GM19240 (cell line): ENCODE data around the gene STK33.
A peak's percentile ranks its signal among the peaks of the same experiment; 100 is the strongest.

Source experiments
- DNase-seq: peaks from one replicate; pipeline ENCODE4 v3.0.0; 2011; ENCODE audit warnings: low spot score; ENCODE audit not compliant: insufficient read length

Gene STK33

GRCh38 chr11:8593935-8594909, at the start of gene STK33:
STK33 (minus strand) TSS chr11:8594228; CDS start chr11:8474905, 119,323 bp downstream.
- peak; percentile 76 for DNase-seq

GRCh38 chr11:8642196-8642841, 48.3 kb upstream of the STK33 start:
- no peak for DNase-seq

GRCh38 chr11:8641332-8641731, 47.3 kb upstream of the STK33 start:
- no peak for DNase-seq

DNA sequence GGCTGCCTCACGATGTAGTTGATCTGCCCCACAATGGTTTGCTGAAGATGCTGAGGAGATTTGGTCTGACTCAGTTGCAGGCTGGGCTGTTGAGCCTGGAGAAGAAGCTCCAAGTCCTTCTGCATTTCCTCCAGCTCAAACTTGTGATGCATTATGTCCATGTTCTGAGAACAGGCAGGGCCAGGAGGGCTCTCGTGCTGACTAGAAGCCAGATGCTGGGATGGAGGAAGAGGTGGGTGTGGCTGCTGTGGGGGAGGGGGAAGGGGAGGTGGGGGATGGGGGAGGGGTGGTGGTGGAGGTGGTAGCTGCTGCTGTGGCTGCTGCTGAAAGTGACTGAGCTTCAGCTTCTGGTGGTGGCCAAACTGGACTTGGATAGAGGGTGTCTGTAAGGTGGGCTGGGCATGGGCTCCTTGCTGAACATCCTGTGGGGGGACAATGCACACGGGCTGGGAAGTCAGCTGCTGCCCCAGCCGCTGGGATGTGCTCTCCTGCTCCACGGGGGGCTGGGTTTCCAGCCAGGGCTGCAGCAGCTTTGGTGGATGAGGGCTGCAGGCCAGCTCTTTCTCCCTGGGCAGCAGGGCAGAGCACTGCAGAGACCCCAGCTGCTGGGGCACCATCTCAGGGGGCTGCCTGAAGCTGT, 46.4 kb upstream of the STK33 start:
- no peak for DNase-seq

- DNase-seq = no peak
These were observed 45.6 kb upstream of the STK33 start for GRCh38 chr11:8639655-8640054.

- DNase-seq = no peak
These were observed 44.3 kb upstream of the STK33 start for GRCh38 chr11:8638300-8638699.

DNA sequence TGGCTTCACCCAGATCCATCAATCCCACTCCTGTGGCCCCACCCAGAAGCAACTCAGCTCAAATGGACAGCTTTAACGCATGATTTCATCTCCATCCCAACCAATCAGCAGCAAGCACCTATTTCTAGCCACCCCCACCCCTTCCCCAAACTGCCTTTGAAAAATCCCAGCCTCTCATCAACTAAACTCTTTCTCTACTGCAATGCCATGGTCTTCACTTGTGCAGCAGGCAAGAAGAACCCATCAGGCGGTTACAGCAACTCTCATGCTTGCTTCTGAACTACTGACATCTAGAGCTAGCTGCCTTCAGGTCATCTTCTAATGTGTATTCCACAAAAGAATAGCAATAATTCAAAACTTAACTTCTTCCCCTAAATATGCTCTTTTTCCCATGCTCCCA, 42.1 kb upstream of the STK33 start:
- DNase-seq = no peak

DNA sequence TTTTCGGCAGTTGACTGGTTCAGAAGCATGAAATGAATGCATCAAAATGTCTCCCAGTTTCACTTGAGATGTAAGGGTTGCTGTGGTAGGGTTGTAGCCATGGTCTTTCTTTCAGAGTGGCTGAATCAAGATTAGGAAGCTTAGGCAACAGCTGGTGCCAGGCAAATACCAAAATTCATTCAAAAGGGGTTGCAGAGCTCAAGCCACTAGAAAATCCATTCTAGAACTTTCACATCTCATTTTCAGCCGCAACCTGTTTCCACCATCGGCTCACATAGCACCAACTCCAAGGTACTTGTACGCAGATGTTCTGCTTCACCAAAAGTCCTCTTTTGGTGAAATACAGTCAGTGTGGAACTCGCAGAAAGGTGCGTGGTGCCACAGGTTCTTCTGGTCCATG, 40.5 kb upstream of the STK33 start:
- DNase-seq = no peak

GRCh38 chr11:8631395-8632118, 37.5 kb upstream of the STK33 start:
- DNase-seq = no peak

DNA sequence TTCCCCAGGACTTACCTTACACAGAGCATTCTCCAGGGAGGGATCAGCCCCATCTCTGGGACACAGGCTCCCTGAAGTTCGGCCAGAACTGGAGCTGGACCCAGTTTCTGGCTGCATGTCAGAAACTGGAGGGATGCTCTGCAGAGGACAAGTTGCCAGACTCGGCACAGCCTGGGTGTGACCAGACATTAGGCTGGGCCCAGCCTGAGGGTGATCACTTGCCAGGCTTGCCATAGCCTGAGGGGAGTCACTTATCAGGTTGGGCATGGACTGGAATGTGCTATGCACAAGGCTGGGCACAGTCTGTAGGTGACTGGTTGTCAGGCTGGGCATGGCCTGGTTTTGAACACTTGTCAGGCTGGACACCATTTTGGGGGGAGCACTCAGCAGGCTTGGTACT, 30.7 kb upstream of the STK33 start:
- DNase-seq = no peak

GRCh38 chr11:8621147-8621546, 27.1 kb upstream of the STK33 start:
- no peak for DNase-seq

- DNase-seq = no peak
These were observed 23.0 kb upstream of the STK33 start for GRCh38 chr11:8617063-8617462.

GRCh38 chr11:8615291-8616032, 21.4 kb upstream of the STK33 start:
- no peak for DNase-seq

DNA sequence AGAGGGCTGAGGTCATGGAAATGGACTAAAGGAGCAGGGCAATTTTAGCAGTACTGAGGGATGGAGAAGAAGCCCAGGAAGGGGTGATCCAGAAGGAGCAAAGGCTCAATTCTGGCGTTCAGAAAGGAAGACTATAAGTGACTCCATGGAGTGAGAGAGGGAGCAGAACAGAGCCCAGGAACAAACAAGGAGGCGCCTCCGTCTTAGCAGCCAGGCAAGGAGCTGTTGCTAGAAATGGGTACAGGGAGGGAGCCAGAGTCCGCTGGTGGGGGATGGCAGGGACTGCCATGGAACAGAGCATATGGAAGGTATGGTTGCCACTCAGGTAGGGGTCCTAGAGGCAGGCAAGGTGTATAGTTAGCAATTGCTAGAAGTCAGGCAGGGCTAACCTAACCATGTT, 20.5 kb upstream of the STK33 start:
- no peak for DNase-seq

DNA sequence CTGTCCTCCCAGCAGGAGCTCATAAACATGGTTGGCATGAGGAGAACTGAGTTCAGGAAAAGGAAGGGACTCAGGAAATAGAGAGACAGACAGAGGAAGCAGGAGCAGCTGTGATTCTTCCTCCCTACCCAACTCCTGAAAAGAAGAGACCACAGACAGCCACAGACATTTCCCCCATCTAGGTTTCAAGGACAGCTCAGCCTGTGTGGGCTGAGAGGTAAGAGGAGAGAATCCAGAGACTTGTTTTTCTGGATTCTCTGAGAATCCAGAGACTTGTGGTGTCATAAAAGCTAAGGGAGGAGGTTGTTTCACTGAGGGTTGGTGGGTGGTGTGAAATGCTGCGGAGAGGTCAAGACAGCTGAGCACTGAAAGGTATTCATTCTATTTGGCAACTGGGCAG, 19.0 kb upstream of the STK33 start:
- no peak for DNase-seq

DNA sequence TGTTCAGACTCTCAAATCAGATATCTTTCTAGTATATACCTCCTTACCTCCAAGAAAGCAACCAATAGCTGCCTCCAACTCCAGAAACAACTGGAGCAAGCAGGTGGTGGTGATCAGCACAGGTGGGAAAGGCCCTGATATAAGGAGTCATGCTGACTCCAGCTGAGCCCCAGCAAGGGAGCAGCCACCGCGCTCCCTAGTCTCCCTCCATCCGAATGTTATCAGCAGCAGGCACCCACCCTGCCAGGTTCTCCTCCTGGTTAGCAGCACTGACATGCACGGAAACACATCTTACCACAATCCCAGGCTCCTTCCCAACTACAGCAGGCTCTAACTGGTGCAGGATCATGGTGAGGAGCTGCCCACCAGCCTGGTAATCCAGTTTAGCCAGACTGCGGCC, 18.5 kb upstream of the STK33 start:
- no peak for DNase-seq

DNA sequence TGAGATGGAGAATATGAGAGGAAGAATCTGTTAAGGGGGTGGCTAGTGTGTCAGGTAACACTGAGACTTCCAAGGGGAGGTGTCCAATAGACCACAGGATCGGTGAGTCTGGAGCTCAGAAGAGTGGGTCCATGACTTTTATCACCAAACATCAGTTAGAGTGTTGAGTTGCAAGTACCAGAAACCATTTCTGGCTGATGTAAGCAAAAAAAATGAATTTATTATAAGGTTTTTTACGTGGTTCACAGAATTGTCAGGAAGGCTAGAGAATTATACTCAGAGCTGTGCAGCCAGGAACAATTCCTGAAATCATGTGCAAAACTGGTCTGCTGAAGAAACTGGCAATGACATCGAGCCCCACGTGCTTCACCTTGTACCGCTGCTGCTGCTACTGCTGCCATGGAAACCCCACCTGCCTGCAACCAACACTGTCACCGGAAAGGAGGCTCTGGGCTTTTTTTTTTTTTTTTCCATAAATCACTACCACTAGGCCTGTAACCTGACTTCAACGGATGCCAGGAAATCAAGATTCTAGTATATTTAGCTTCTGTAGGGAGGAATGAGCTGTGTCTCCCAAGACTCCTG, 16.6 kb upstream of the STK33 start:
- DNase-seq = no peak

DNA sequence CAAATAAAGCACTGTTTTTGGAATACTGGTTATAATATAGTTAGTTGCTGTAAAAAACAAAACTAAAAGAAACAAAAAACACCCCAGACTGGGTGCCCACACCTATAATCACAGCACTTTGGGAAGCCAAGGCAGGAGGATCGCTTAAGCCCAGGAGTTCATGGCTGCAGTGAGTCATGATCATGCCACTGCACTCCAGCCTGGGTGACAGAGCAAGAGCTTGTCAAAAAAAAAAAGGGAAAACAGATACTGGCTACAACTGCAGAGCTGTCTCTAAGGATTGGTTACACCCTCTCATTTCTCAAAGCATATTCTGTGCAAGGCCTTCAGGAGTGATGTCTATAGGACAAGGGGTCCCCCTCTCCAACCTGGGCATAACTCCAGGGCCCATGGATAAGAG, 14.6 kb upstream of the STK33 start:
- no peak for DNase-seq

DNA sequence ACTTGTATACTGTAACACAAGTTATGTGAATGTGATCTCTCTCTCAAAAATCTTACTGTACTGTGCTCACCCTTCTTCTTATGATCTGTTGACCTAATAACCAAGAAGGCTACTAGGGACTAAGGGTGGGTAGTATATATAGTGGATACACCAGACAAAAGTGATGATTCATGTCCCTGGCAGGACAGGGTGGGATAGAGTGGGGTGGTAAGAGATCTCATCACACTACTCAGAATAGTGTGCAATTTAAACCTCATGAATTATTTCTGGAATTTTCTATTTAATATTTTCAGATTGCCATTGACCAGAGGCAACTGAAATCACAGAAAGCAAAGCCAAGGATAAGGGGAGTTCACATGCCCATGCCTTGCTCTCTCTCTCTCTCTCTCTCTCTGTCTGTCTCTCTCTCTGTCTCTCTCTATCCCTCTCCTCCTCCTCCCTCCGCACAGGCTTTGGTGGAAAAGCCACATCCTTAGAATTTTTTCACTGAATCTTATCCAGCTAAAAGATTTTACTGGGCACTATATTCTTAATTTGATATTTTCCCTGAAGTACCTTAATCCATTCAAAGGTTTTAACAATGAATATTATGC, 12.0 kb upstream of the STK33 start:
- DNase-seq = no peak

- DNase-seq = peak; percentile 39
These were observed 10.2 kb upstream of the STK33 start for GRCh38 chr11:8604078-8604723.
